Measurements from ENCODE around the gene UQCRC1.

- TF ChIP-seq CTCF (IDR thresholded peaks at IDR 0.05 in 4 of 5, conservative IDR thresholded peaks at IDR 0.05 in 1 of 5) (no peak), POLR2A (IDR thresholded peaks at IDR 0.05) (no peak)
Observed at GRCh38 chr3:48624767-48625166, 15.3 kb upstream of the UQCRC1 start.

Measured in gastrocnemius medialis (tissue), 4 donors.